GM18505 (cell line): Measurements from ENCODE around the gene ZFP36L1.

Experiments used
- ATAC-seq: cut with Tn5 transposase; IDR thresholded peaks from one replicate; pipeline ENCODE4 v1.9.1; 2021; ENCODE audit not compliant: unreplicated experiment
- POLR2A ChIP-seq: IDR thresholded peaks from 4 replicates; pipeline ENCODE4 v1.6.1; 2011; ENCODE audit warnings: borderline replicate concordance; ENCODE audit not compliant: insufficient read depth, insufficient read length; ENCODE audit errors: extremely low read depth

The ZFP36L1 gene

GRCh38 chr14:68822132-68822651, 29.3 kb upstream of the ZFP36L1 start:
- peak; percentile 95 for TF ChIP-seq POLR2A
- ATAC-seq: peak; percentile 42

- TF ChIP-seq POLR2A: peak; percentile 43
- no peak for ATAC-seq
These were observed 28.3 kb upstream of the ZFP36L1 start for GRCh38 chr14:68820999-68821683.

DNA sequence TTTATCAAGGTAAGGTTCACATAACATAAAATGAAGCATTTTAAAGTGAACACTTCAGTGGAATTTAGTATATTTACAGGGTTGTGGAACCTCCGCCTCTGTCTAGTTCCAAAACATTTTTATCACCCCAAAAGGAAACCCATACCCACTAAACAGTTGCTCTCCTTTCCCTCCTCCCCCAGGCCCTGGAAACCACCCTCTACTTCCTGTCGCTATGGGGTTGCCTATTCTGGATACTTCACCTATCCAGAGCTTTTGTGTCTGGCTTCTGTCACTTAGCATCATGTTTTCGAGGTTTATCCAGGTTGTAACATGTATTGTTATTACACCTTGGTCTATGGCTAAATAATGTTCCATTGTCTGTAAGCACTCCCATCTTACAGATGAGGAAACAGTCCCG, 27.7 kb upstream of the ZFP36L1 start:
- no peak for ATAC-seq
- TF ChIP-seq POLR2A: no peak

- ATAC-seq: no peak
- no peak for TF ChIP-seq POLR2A
These were observed 27.3 kb upstream of the ZFP36L1 start for GRCh38 chr14:68820119-68820518.

- ATAC-seq: no peak
- TF ChIP-seq POLR2A: no peak
These were observed 26.4 kb upstream of the ZFP36L1 start for GRCh38 chr14:68819260-68819691.

DNA sequence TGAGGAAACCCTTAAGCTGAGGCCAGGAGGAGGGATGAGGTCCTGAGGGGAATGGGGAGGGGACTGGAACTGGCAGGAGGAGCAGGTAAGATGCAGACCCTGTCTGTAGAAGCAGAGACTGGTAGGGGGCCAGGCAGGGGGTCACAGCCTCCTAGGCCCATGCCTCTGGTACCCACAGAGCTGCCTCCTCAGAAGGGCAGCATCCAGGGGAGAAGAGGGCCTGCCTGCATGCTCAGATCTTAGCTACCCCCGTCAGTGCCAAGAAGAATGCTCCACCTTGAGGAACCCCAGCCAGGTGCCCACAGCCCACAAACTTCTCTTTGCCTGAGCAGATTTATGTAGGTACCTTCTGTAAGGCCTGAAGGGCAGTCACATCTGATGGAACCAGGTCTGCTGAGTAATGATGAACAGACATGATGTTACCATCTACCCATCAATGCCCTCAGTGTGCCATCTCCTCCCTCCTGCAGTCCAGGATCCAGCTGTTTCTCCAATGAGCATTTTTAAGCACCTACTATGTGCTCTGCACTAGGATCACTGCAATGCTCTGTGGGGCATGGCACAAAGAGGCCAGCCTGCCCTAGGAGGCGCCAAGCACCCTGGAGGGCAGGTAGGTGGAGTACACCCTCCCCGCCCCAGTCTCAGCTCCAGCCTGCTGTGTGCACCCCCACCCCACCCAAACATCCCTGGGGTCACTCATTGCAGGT, 24.8 kb upstream of the ZFP36L1 start:
- no peak for ATAC-seq
- TF ChIP-seq POLR2A: no peak

DNA sequence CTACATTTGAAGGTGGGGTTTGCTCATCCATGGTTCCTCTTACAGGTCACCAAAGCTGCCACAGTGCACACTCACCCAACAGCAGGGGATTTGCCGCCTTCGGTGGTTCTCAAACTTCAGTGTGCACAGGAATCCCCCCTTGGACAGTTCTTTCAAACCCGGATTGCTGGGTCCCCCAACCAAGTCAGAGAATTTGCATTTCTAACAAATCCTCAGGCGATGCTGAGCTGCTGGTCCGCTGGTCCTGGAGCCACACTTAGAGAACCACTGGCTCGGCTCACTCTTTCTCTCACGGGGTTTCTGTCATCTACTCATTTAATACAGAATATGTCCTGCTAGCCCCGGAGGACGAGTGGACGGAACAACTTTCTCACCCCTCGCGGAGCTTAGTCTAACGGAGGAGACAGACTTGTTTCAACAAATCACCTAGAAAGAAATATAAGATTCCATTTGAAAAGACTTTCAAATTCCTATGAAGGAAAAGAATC, 24.1 kb upstream of the ZFP36L1 start:
- TF ChIP-seq POLR2A: no peak
- no peak for ATAC-seq

DNA sequence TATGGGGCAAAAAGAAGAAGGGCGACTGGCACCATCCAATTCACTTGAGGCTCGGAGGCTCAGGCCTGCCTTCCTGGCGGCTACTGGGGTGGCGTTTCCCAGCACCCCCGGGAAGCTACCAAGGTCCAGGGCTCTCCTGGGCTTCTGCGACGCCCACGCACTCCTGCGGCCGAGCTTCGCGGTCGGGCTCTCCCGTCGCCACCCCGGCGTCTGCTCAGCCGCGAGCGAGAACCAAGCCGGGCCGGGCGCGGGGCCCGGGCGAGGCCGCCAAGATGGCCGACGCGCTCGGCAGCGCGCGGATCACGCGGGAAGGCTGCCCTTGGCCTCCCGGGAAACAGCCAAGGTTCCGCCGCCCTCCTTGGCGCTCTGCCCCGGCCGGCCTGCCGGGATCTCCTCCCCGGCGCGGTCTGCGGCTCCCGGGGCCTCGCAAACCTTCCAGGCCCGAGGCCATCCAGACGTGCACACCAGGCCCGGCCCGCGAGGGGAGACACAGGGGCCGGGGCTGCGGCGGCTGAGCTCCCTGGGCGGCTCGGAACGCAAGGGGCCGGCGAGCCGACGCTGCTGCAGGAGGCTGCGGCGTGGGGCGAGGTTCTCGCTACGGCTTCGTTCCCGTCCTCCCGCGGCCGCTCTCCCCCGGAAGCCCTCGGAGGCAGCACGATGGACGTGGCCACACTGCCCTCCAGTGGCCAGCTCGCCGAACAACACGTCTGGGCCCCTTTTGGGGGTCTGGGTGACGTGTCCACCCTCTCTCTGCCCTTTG, 23.5 kb upstream of the ZFP36L1 start:
- no peak for TF ChIP-seq POLR2A
- ATAC-seq: peak; percentile 52

DNA sequence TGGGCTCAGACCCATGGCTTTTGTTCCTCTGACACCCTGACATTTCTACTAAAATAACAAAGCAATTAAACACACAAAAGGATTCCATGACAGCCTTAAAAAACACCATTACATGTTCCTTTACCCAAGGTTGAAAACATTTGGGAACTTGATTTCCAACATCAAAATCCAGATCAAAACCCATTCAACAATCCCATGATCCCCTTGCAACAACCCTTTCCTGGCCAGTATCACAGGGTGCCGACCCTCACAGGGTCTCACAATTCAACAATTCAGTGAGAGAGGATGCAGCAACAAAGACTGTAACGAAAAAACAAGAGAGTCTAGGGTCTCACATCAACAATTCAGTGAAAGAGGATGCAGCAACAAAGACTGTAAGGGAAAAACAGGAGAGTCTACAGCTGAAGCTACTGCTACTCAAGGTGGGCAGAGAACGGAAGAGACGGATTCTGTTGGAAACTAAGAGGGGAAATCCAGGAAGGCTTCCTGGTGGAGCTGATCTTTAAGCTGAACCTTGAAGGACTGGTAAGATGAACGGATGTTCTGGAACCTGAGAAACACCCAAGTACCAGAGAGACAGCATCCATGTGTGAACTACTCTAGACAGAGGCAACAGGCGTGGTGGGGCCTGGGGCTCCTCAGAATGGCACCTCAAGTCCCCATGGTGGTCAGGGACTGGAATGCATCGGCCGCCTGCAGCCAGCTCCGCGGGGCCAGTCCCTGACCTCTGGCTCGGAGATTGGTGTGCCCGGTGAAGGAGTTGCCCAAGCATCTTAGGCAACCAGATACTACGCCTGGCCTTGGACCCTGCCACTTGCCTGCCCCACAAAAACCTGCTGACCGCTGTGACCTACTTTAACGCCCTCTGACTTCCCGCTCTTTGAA, 22.7 kb upstream of the ZFP36L1 start:
- TF ChIP-seq POLR2A: peak; percentile 5
- no peak for ATAC-seq

GRCh38 chr14:68814539-68815297, 21.9 kb upstream of the ZFP36L1 start:
- ATAC-seq: no peak
- TF ChIP-seq POLR2A: no peak

GRCh38 chr14:68814238-68814538, 21.3 kb upstream of the ZFP36L1 start:
- ATAC-seq: no peak

DNA sequence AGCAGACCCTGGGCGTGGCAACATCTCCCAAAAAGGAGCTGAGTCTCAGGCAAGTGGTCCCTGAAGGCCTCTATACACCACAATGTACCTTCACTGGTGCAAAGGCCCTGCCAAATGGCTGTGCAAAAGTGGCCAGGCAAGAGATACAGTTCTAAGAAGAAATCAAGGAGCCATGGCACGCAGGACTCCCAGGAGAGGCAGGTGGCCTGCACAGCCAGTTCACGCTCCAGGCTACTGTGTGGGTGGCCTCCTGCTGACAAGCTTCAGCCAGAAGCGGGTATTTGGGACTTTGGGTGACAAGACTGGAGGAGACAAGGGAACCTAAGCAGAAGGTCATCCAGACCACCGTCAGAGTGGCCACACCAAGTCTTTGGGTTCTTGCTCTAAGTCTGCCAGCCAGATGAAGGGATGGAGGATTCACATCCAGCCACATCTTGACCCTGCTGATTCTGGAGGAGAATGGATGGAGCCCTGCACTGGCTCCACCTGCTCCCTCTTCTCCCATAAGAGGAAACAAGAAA, 20.5 kb upstream of the ZFP36L1 start:
- no peak for ATAC-seq
- peak; percentile 17 for TF ChIP-seq POLR2A

More at GRCh38 chr14:68814238-68814538, 21.3 kb upstream of the ZFP36L1 start:
- no peak for TF ChIP-seq POLR2A

DNA sequence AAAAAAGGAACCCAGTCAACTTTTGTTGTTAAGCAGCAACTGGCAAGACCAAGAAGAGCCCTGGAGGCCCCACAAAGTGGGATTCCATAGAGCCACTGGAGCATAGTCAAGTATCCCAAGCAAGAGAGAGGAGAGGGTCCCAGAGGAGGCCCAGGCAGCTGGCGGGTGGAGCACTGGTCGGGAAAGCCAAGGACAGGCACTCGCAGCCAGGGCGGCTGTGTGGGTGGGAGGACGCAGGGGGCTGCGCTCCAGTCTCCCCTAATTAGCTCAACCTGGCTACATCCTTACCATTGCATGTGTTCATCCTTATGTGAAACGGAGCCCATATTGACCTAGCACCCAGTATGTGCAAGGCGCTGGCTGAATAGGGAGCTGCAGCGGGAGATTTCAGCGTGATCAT, 18.3 kb upstream of the ZFP36L1 start:
- no peak for ATAC-seq
- no peak for TF ChIP-seq POLR2A
